Thyroid gland (tissue), 4 donors: ENCODE measurements around the gene UTS2. TPM values are rescaled to one million over a fixed set of nuclear protein-coding genes. Genes with fewer than 3 reads are reported as not detected.

Source experiments
- DNase-seq, 2 donors: peaks; one replicate each; pipeline ENCODE4 v3.0.0-alpha.2; 2019
- H3K27ac ChIP-seq, 3 donors: fragments of 200-600 bp; sonication (generic); 1 replicate in 2 of 3; 2 replicates in 1 of 3; pipeline ENCODE4 v1.5.1; 2016 to 2019; ENCODE audit warnings: mild to moderate bottlenecking in 1 of 3, moderate library complexity in 1 of 3
- H3K27me3 ChIP-seq: fragments of 200-600 bp; sonication (generic); one replicate; pipeline ENCODE4 v1.5.1; 2019
- H3K36me3 ChIP-seq, 2 donors: fragments of 200-600 bp; sonication (generic); one replicate each; pipeline ENCODE4 v1.5.1; 2016 to 2019
- H3K4me1 ChIP-seq, 2 donors: fragments of 200-600 bp; sonication (generic); one replicate each; pipeline ENCODE4 v1.5.1; 2017 to 2019
- H3K4me3 ChIP-seq, 3 donors: fragments of 200-600 bp; sonication (generic); replicated peaks in 1 of 3; 1 replicate in 2 of 3; 2 replicates in 1 of 3; pipeline ENCODE4 v1.5.1; 2016; ENCODE audit warnings: mild to moderate bottlenecking in 1 of 3
- H3K9me3 ChIP-seq: fragments of 200-600 bp; sonication (generic); one replicate; pipeline ENCODE4 v1.5.1; 2017
- CTCF ChIP-seq, 6 experiments: fragments of 200-600 bp in 3 of 6; fragments of 450-650 bp in 3 of 6; sonication (generic) in 3 of 6; IDR thresholded peaks; one replicate each; pipeline ENCODE4 v1.5.1; 2016 to 2019; ENCODE audit warnings: antibody characterized with exemption in 6 of 6, mild to moderate bottlenecking in 2 of 6, inconsistent platforms in 1 of 6, moderate library complexity in 1 of 6
- POLR2A ChIP-seq, 2 donors: fragments of 450-650 bp; IDR thresholded peaks; one replicate each; pipeline ENCODE4 v1.6.1; 2017; ENCODE audit warnings: antibody characterized with exemption in 2 of 2, mild to moderate bottlenecking in 2 of 2, moderate library complexity in 1 of 2
- WGBS, 2 donors: methylation state at CpG; one replicate each; pipeline ENCODE4 v1.1.5; 2017; 5-methylcytosine and 5-hydroxymethylcytosine counted together
- intact Hi-C: fragments of 100-400 bp; cut with DNase I; formaldehyde crosslinking; loops from one replicate; pipeline ENCODE4 v1.15.1; 2023
- total RNA-seq, 4 donors: library from RNA; depleted of rRNA; stranded (reverse); fragments of >200 nt; gene quantifications; one replicate each; pipeline ENCODE4 v1.2.3, GENCODE V29; 2016

UTS2 gene
- total RNA-seq, 4 donors from 2014 or later, result not detected

DNA sequence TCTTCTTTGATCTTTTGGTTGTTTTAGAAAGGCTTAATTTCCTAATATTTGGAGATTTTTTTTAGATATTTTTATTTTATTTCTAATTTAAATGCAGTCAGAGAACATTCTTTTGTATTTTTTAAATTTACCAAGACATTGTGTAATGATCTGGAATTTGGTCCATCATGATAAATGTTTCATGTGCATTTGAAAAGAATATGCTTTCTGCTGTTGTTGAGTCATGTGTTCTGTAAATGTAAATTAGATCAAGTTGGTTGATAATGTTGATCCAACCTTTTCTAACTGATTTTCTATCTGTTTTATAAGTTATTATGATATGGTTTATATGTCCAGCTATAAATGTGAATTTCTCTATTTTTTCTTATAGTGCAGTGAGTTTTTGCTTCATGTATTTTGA, 19.8 kb downstream of the UTS2 start:
- TF ChIP-seq CTCF (IDR thresholded peaks at IDR 0.05) (no peak), POLR2A (IDR thresholded peaks at IDR 0.05) (no peak)
- H3K9me3 ChIP-seq, result no peaks in the 10 kb centered on the region
- H3K4me3 ChIP-seq, result no peak overlapping the region
- intact Hi-C loops, result no loop called here
- no peaks in the 10 kb centered on the region for H3K27me3 ChIP-seq
- no peaks in the 10 kb centered on the region for H3K4me1 ChIP-seq
- peaks cover 21 to 32% of the 10 kb centered on the region in 2 donors for H3K36me3 ChIP-seq
- no peak overlapping the region for H3K27ac ChIP-seq
- no peak for DNase-seq

GRCh38 chr1:7831458-7831857, 21.4 kb downstream of the UTS2 start:
- Histone ChIP-seq H3K27ac (no peak overlapping the region), H3K36me3 (peaks cover 18 to 30% of the 10 kb centered on the region in 2 donors)

GRCh38 chr1:7827126-7827955, 25.5 kb downstream of the UTS2 start:
- 80 to 87% methylated on average over 39 of the region's 39 CpGs for WGBS, 2 donors
- Histone ChIP-seq H3K36me3 (peaks cover 16 to 24% of the 10 kb centered on the region in 2 donors), H3K27ac (no peak overlapping the region), H3K9me3 (no peaks in the 10 kb centered on the region), H3K4me1 (no peaks in the 10 kb centered on the region), H3K27me3 (no peaks in the 10 kb centered on the region), H3K4me3 (no peak overlapping the region)
- intact Hi-C loops, result no loop called here
- peak in 1 of 2 donors; percentile 3 for DNase-seq
- TF ChIP-seq POLR2A (IDR thresholded peaks at IDR 0.05), result no peak
- no peak for TF ChIP-seq CTCF (IDR thresholded peaks at IDR 0.05)

More at GRCh38 chr1:7831458-7831857, 21.4 kb downstream of the UTS2 start:
- H3K4me1 ChIP-seq, result no peaks in the 10 kb centered on the region
- intact Hi-C loops, result no loop called here
- no peaks in the 10 kb centered on the region for H3K9me3 ChIP-seq
- DNase-seq, result no peak
- WGBS, 2 donors, result 65 to 74% methylated on average over 3 of the region's 3 CpGs
- TF ChIP-seq POLR2A (IDR thresholded peaks at IDR 0.05) (no peak), CTCF (IDR thresholded peaks at IDR 0.05) (no peak)
- H3K27me3 ChIP-seq, result no peaks in the 10 kb centered on the region
- no peak overlapping the region for H3K4me3 ChIP-seq

- H3K27me3 ChIP-seq, result no peaks in the 10 kb centered on the region
- no peak overlapping the region for H3K4me3 ChIP-seq
- 83 to 85% methylated on average over 7 of the region's 7 CpGs for WGBS, 2 donors
- no peak for DNase-seq
- TF ChIP-seq CTCF (IDR thresholded peaks at IDR 0.05), result no peak
- intact Hi-C loops, result no loop called here
- no peaks in the 10 kb centered on the region for H3K4me1 ChIP-seq
- no peak overlapping the region for H3K27ac ChIP-seq
- H3K36me3 ChIP-seq, result peaks cover 17 to 33% of the 10 kb centered on the region in 2 donors
- no peaks in the 10 kb centered on the region for H3K9me3 ChIP-seq
These were observed 26.5 kb downstream of the UTS2 start for GRCh38 chr1:7826363-7826762.

DNA sequence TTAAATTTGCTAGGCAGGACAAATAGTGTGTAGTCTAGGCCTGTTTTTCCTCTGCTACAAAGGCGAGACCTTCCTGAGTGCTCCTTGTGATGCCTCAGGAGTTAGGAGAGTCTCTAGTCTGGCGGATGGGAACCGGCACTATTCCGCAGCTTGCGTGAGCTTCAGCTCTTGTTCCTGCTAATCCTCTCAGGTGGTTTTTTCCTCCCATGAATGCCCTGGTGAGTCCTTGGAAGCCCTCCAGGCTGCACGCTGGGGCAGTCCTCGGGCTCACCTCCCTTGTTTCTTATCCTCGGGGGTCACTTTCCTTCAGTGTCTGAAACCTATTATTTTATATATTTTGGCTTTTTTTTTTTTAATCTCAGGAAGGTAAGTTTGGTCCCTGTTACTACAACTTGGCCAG, 28.2 kb downstream of the UTS2 start:
- 30 to 40% methylated on average over 8 of the region's 8 CpGs for WGBS, 2 donors
- intact Hi-C loops, result no loop called here
- Histone ChIP-seq H3K27ac (peak overlapping the region in 2 of 3 donors; percentile 16 to 69), H3K36me3 (peaks cover 29 to 43% of the 10 kb centered on the region in 2 donors), H3K27me3 (no peaks in the 10 kb centered on the region), H3K4me3 (no peak overlapping the region), H3K4me1 (no peaks in the 10 kb centered on the region), H3K9me3 (no peaks in the 10 kb centered on the region)
- TF ChIP-seq CTCF (IDR thresholded peaks at IDR 0.05), result no peak
- TF ChIP-seq POLR2A (IDR thresholded peaks at IDR 0.05), result no peak
- DNase-seq, result peak; percentile 90 to 91
